HG03565 (cell line): ENCODE results near the gene GGTLC2.
"Not testable (repeated sequence)": the region's sequence is repeated elsewhere in the genome, so short reads cannot be mapped to it uniquely, and the experiment has no call there.

Experiments used
- ATAC-seq: cut with Tn5 transposase; IDR thresholded peaks from one replicate; pipeline ENCODE4 v1.9.1; 2021; ENCODE audit warnings: mild to moderate bottlenecking, moderate library complexity; ENCODE audit not compliant: unreplicated experiment

GGTLC2 gene

DNA sequence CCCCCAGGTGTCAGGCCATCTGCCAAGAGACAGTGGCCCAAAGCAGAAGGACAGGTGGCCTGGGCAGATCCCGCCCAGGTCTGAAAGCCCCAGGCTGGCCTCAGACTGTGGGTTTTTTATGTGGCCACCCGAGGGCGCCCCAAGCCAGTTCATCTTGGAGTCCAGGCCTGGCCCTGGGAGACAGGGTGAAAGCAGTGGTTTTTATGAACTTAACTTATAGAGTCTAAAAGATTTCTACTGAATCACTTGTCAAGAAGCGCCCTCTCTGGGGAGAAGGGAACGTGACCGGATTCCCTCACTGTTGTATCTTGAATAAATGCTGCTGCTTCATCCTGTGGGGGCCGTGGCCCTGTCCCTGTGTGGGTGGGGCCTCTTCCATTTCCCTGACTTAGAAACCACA is 8.2 kb upstream of the GGTLC2 start:
- not testable (repeated sequence) for ATAC-seq

DNA sequence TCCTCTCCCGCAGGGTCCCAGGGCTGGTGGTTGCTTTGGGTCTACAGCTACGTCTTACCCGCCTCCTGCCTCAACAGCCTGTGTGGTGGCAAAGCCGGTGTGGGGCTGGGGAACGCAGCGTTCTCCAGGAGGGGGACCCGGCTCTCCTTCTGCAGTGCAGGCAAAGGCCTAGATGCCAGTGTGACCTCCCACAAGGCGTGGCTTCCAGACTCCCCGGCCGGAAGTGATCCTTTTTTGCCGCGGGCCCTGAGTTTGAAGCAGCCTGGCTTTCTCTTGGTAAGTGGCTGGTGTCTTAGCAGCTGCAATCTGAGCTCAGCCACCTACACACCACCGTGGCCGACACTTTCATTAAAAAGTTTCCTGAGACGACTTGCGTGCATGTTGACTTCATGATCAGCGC is 6.1 kb upstream of the GGTLC2 start:
- ATAC-seq = not testable (repeated sequence)

DNA sequence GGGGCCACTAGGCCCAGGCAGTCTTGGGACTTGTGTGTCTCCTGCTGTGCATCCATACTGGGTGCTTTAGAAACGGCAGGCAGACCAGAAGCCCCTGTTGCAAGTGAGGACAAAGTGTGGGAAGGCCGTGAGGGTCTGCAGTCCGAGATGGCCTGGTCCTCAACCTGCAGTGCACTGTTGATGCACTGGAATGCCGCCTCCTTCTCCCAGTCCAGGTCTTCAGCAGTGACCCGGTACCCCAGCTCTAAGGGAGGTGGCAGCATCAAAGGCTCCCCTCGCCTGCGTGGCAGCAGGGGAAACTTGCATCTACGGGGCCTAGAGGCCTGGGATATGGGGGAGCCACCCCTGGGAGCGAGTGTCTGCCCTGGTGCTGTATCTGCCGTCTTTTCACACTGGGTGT is 2.2 kb upstream of the GGTLC2 start:
- not testable (repeated sequence) for ATAC-seq

DNA sequence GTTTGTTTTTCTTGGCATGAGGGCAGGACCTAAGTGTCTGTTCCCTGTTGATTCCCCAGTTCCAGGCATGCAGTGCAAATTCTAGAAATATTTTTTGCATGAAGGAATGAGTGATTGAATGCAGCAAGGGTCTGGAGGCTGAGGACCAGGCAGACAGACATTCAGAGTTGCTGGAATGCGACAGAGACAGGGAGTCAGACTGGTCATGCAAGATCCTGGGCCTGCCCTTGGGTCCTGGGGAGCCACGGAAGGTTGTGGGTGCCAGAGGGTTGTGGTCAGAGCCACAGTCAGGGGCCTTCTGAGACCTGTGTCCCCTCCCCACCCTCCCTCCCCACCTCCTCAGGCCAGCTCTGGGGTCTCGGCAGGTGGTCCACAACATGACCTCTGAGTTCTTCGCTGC is 1.6 kb downstream of the GGTLC2 start:
- not testable (repeated sequence) for ATAC-seq

DNA sequence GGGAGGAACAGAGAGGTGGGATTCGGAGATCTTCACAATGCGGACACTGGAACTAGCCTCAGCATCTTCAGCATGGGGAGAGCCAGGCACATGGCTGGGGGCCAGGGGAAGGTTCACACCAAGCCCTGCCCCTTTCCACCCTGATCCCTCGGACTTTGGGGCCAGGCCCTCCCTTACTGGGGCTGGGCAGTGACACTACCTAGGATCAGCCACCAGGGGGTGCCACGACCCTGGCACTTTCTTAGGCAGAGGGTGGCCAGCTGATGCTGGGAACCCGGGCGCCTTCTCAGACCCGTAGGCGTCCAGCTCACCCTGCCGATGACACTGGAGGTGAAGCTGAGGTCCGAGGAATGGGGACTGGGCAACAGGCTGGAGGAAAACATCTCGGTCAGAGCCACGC is 3.5 kb downstream of the GGTLC2 start:
- not testable (repeated sequence) for ATAC-seq

DNA sequence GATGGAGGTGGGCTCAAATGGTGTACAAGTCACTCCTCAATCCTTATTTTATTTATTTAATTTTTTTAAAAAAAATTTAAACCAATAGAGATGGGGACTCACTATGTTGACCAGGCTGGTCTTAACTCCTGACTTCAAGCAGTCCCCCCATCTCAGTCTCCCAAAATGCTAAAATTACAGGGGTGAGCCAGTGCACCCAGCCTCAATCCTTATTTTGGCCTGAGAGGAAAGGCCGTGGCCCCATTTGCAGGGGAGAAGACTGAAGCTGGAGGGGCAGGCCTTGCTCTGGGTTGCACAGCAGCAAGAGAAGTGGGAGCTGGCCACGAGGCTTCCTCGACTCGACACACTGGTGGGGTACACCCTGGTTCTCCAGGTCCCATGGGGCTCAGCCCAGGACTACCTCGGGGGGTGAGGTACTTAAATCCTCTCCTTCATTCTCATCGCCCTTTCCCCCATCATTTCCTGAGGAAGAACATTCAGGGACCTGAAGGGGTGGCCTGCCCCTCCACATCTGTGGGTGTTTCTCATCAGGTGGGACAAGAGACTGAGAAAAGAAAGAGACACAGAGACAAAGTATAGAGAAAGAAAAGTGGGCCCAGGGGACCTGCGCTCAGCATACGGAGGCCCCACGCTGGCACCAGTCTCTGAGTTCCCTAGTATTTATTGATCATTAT is 4.6 kb downstream of the GGTLC2 start:
- not testable (repeated sequence) for ATAC-seq

DNA sequence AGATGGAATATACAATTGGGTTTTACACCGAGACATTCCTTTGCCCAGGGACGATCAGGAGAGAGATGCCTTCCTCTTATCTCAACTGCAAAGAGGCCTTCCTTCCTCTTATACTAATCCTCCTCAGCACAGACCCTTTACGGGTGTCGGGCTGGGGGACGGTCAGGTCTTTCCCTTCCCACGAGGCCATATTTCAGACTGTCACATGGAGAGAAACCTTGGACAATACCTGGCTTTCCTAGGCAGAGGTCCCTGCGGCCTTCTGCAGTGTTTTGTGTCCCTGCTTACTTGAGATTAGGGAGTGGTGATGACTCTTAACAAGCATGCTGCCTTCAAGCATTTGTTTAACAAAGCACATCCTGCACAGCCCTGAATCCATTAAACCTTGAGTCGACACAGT is 5.3 kb downstream of the GGTLC2 start:
- not testable (repeated sequence) for ATAC-seq

DNA sequence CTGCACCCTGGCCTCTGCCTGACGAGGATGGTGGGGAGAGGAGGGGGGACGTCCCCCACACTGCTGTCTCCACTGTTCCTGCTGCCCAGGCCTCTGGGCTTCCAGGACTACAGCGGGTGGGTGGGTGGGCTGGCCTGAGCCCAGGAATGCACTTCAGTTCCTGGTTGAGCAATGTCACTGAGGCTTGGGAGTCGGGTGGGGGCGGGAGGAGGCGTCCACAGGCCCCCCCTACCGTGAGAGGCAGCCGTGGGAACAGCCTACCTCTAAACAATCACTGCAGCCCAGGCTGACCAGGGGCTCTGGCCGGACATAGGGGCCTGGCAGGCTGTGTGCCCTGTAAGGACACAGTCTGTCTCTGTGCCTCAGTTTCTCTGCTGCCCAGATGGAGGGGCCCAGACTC is 6.0 kb downstream of the GGTLC2 start:
- ATAC-seq = not testable (repeated sequence)

DNA sequence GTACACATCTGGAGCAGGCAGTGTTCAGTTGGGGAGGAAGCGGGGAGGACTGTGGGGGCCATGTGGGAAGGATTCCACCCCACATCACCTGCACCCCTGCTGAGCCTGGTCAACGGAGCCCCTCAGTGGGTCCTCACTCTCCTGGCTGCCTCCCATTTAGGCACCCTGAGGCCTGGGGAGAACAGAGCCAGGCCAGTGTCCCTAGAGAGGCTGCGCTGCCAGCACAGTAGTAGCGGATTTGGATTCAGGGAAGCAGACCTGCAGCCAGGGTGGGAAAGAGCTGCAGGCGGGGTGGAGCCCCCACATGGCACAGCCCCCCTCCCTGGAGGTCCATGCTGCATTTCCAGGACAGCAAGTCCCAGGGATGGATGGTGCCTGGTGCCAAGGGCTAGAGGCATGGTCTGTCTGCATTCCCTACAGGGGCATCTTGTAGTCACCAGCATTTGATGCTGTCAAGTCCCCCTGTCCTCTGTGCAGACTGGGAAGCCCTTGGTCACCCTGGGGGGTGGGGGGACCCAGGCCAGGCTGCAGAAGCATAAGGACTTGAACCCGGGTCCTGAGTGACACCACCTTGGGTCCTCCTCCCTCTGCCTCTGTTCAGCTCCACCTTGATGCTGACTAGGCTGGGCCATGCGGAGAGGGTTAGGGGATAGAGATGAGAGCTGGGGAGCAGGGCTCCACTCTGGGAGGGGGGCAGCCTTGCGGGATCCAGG is 6.5 kb downstream of the GGTLC2 start:
- ATAC-seq = not testable (repeated sequence)

DNA sequence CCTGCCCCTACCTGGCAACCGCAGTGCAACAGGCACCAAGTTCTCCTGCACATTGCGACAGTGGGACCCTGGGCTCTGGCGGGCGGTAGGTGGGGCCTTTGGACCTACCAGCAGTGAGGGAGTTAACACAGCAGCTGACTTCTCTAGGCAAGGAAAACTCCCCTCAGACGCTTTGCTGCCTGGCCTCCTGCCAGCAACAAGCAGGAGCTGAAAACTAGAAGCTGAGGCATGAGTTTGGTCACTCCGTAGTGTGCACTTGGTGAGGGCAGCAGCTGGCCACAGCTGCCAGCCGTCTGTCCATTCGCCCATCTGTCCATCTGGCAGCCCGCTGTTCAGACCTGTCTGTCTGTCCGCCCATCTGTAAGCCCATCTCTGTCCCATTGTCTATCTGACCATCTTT is 7.2 kb downstream of the GGTLC2 start:
- not testable (repeated sequence) for ATAC-seq

DNA sequence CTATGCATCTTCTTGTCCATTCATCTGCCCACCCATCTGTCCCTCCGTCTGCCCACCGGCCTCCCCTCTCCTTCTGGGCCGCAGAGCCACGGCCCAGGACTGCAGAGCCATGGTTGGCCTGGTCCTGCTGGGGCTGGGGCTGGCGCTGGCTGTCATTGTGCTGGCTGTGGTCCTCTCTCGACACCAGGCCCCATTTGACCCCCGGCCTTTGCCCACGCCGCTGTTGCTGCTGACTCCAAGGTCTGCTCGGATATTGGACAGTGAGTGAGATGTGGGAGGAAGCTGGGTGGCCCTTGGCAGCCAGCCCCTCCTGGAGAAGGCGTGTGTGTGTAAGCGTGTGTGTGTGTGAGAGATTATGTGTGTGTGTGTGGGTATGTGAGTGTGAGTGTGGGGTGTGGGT is 7.7 kb downstream of the GGTLC2 start:
- not testable (repeated sequence) for ATAC-seq

DNA sequence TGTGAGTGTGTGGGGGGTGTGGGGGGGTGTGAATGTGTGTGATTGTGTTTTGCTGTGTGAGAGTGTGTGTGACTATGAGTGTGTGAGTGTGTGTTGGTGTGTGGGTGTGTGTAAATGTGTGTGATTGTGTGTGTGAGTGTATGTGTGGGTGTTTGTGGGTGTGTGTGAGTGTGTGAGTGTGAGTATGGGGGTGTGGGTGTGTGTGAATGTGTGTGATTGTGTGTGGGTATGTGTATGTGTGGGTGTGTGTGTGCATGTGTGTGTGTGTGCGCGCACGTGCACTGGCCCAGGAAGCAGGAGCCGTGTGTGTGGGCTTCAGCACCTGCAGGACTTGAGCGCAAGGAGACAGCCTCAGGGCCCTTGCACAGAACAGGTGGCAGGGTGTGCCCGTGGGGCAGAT is 8.2 kb downstream of the GGTLC2 start:
- not testable (repeated sequence) for ATAC-seq

DNA sequence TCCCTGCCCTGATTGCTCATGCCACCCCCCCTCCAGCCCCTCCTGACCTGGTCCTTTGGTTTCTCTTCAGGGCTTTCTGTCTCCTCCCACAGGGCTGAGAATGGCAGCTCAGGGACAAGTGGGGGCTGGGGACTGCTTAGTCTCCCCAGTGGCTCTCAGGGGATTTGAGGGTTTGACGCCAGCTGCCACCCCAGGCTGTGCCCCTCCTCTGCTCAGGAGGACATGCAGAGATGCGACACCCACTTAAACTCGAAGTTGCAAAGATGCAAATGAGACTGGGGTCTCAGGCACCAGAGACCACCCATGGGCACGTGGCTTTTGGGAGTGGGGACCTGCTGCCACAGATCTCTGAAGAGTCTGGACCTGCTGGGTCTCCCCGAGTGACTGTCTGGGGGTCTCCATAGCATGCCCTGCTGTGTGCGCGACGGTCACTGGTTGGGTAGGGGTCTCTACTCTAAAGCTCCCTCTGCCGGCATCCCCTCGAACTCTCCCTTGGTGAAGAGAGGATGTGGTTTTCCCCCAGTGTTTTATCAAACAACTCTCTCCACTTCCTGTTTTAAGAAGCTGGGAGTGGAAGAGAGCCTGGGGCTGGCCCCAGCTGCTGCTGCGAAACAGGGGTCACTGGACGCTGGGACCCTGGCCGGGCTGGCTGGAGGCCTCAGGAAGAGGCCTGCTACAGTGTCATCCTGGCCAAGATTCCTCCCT is 9.4 kb downstream of the GGTLC2 start:
- not testable (repeated sequence) for ATAC-seq

DNA sequence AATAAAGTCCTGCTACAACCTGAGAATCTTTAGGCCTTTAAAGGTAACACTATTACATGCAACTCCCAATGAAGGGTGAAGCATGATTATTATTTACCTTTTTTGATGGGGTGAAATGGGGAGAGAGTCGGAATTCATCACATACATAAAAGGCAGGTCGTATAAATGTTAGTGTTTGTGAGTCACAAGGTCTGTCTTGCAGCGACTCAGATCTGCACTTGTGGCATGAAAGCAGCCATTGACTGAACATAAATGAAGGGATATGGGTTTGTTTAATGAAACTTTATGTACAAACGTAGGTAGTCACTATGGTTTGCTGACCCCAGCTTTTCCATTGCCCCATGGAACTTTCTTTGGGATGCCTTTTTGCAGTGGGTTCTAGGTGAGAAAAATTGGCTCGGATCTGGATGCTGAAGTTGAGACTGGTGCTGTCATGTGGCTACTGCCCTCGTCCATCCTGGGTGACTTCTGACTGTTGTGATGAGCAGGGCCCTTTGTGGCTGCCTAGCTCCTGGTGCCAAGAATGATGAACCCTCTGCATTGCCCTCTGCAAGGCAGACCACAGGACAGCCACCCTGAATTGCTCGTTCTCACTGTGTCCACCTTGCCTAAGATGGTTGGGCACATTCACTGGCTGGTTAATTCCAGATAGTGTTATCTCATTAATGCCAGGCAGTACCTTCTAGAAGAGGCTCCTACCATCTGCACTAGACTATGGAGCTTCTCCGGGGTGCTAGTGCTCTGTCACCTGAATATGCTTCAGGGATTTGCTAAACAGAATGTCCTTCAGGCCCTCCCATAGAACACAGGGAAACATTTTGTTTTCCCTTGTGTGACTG is 11.3 kb downstream of the GGTLC2 start:
- no peak for ATAC-seq

DNA sequence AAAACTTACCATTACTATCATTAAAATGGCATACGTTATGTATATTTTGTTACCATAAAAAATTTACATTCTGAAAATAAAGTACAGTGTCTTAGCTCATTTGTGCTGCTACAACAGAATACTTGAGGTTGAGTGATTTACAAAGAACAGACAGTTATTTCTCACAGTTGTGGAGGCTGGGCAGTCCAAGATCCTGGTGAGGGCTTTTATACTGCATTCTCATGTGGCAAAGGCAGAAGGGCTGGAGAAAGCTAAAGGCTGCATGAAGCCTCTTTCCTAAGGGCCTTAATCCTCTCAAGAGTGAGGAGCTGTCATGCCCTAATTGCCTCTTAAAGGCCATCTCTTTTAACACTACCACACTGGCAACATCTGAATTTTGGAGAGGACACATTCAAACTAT is 13.3 kb downstream of the GGTLC2 start:
- no peak for ATAC-seq

DNA sequence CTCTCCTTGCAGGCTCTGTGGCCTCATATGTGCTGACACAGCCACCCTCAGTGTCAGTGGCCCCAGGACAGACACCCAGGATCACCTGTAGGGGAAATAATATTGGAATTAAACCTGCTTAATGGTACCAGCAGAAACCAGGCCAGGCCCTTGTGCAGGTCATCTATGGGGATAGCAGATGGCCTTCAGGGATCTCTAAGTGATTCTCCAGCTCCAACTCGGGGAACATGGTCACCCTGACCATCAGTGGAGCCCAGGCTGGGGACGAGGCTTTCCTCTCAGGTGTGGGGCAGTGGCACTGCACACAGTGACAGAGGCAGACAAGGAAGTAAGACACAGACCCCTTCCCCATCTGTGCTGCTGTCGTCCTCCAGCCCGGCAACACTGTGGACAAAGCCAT is 16.9 kb downstream of the GGTLC2 start:
- no peak for ATAC-seq

DNA sequence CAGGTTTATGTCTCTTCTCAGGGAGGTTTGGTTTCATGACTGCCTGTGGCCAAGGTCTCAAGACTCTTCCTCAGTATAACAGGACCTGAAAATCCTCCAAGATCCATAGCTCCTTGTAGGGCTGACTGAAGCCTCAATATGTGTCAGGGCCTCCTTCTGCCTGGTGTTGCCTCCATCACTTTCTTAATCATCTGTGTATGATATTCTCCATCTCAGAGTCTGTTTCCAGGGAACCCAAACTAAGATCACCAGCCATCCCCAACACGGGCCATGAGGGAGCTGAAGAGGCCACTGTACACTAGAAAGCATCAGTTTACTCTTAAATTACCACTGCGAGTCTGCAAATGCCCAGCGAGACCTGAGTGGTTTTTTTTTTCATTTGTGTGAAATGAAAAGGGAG is 17.7 kb downstream of the GGTLC2 start:
- no peak for ATAC-seq

DNA sequence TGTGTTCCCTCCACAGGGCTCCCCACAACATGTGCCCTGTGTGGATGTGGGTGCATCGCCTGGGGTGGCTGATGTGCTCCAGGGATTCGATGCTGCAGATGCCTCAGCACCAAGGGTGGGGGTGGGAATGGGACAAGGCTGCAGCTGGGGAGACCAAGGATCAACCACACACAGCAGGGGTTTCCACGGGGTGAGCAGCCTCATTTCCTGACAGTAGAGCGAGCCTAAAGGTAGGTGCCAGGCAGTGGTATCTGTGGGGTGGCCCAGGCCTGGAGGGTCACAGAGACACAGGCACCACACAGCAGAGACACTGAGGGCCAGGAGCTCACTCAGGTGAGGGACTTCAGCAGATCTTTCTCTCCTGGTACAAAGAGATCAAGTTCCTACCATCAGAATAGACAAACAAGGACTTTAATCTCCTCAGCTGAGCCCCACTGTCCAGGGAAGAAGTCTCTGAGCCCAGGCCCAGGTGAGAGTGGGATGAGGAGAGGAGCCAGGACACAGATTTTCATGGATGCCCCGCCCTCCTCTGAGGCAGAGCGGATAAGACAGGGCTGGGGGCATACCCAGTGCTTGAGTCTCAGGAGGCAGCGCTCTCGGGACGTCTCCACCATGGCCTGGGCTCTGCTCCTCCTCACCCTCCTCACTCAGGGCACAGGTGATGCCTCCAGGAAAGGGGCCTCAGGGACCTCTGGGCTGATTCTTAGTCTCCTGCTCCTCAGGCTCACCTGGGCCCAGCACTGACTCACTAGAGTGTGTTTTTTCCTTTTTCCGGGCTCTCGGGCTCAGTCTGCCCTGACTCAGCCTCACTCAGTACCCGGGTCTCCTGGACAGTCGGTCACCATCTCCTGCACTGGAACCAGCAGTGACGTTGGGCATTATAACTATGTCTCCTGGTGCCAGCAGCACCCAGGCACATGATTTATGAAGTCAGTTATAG is 19.7 kb downstream of the GGTLC2 start:
- no peak for ATAC-seq

DNA sequence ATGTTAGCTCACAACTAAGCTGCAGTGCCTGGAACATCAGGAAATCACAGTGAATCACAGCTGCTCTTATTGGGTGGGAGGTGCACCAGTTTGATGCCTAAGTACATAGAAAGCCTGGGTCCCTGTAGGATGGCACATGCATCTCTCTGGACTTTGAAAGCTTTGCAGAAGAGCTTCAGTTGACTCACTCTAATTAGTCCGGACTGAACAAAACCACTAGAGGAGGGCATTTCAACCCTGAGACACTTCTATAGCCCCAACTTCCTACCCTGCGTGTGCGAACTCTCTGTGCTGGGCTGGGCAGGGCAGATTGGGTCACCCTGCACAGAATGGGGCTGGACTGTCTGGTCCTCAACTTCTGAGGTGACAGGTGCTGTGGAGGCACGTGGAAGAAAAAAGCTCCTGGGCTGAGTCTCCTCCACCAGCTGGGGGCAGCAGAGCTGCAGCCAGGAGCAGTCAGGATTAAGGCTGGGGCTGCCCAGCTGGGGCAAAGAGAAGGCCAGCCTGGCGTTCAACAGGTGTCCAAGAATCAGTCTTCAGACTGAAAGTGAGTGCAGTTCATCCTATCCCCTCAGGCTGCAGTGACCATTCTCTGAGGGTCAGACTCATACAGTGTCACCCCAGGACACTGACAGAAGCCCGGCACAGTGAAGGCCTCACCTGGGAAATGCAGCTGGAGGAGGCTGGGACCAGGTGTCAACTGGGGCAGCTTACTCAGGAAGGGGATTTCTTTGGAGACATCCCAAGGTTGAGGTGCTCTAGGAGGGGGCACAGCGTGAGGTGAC is 22.1 kb downstream of the GGTLC2 start:
- no peak for ATAC-seq
